HEK293 (cell line): ENCODE data around the gene PCID2.

Experiments
- CTCF ChIA-PET: fragments of 350-600 bp; formaldehyde crosslinking; extraction: SDS; loops from one replicate; lab custom pipeline; 2021; ENCODE audit warnings: antibody characterized with exemption; lab: Yijun Ruan, JAX
- POLR2A ChIA-PET: fragments of 300-600 bp; formaldehyde crosslinking; extraction: SDS; loops from one replicate; lab custom pipeline; 2020; ENCODE audit warnings: antibody characterized with exemption, inconsistent platforms; lab: Yijun Ruan, JAX
- H3K27ac ChIP-seq: fragments of 200-500 bp; sonication (Bioruptor generic); 2 replicates; pipeline ENCODE4 v1.5.1; 2014; ENCODE audit warnings: low read depth, low read length, control low read depth, inconsistent platforms; ENCODE audit errors: extremely low read depth
- H3K36me3 ChIP-seq, 2 experiments: fragments of 200-500 bp in 1 of 2; sonication (Bioruptor generic) in 1 of 2; 1 replicate in 1 of 2; 2 replicates in 1 of 2; pipeline ENCODE4 v1.5.1; 2014 to 2017; ENCODE audit warnings: inconsistent platforms in 2 of 2, low read length in 2 of 2; ENCODE audit not compliant: control insufficient read depth in 2 of 2, insufficient read depth in 1 of 2
- H3K4me1 ChIP-seq: fragments of 200-500 bp; sonication (Bioruptor generic); 2 replicates; pipeline ENCODE4 v1.5.1; 2014; ENCODE audit warnings: mild to moderate bottlenecking, low read length, inconsistent platforms; ENCODE audit not compliant: control insufficient read depth, insufficient read depth
- H3K4me3 ChIP-seq: 2 replicates; pipeline ENCODE4 v1.5.1; 2011; ENCODE audit warnings: low read depth, mild to moderate bottlenecking, control low read depth, low read length, moderate library complexity
- H3K9me3 ChIP-seq: fragments of 200-500 bp; sonication (Bioruptor generic); 2 replicates; pipeline ENCODE4 v1.5.1; 2014; ENCODE audit warnings: low read depth, low read length, inconsistent platforms; ENCODE audit not compliant: control insufficient read depth, insufficient read depth
- EGR2 ChIP-seq: fragments of 450-650 bp; formaldehyde crosslinking; IDR thresholded peaks from 2 replicates; pipeline ENCODE4 v1.5.1; 2016; ENCODE audit warnings: low read depth, missing biosample characterization, missing genetic modification characterization
- KLF16 ChIP-seq: fragments of 450-650 bp; formaldehyde crosslinking; IDR thresholded peaks from 2 replicates; pipeline ENCODE4 v1.5.1; 2017; ENCODE audit warnings: missing biosample characterization, missing genetic modification characterization
- SALL2 ChIP-seq: fragments of 450-650 bp; formaldehyde crosslinking; IDR thresholded peaks from 2 replicates; pipeline ENCODE4 v1.5.0; 2017; ENCODE audit warnings: missing biosample characterization, mild to moderate bottlenecking, missing genetic modification characterization, borderline replicate concordance
- ZBTB20 ChIP-seq: fragments of 450-650 bp; formaldehyde crosslinking; IDR thresholded peaks from 2 replicates; pipeline ENCODE4 v1.5.1; 2016; ENCODE audit warnings: missing biosample characterization, missing genetic modification characterization
- ZEB2 ChIP-seq: fragments of 450-650 bp; formaldehyde crosslinking; IDR thresholded peaks from 2 replicates; pipeline ENCODE4 v1.5.1; 2016; ENCODE audit warnings: missing biosample characterization, missing genetic modification characterization
- ZFHX2 ChIP-seq: fragments of 450-650 bp; formaldehyde crosslinking; conservative IDR thresholded peaks from 2 replicates; pipeline ENCODE4 v1.5.1; 2016; ENCODE audit warnings: missing biosample characterization, missing genetic modification characterization
- ZFP69B ChIP-seq: fragments of 450-650 bp; formaldehyde crosslinking; IDR thresholded peaks from 2 replicates; pipeline ENCODE4 v1.5.1; 2016; ENCODE audit warnings: missing biosample characterization, missing genetic modification characterization
- ZIC2 ChIP-seq: fragments of 450-650 bp; formaldehyde crosslinking; IDR thresholded peaks from 2 replicates; pipeline ENCODE4 v1.5.1; 2016; ENCODE audit warnings: missing biosample characterization, missing genetic modification characterization
- ZNF10 ChIP-seq: fragments of 450-650 bp; formaldehyde crosslinking; IDR thresholded peaks from 2 replicates; pipeline ENCODE4 v1.5.1; 2017; ENCODE audit warnings: missing biosample characterization, missing genetic modification characterization
- ZNF341 ChIP-seq: fragments of 450-650 bp; formaldehyde crosslinking; IDR thresholded peaks from 2 replicates; pipeline ENCODE4; 2016; ENCODE audit warnings: low read depth, missing biosample characterization, missing genetic modification characterization
- ZNF354C ChIP-seq: fragments of 450-650 bp; formaldehyde crosslinking; IDR thresholded peaks from 2 replicates; pipeline ENCODE4 v1.5.1; 2016; ENCODE audit warnings: missing biosample characterization, missing genetic modification characterization, low read depth, borderline replicate concordance
- ZNF426 ChIP-seq: fragments of 450-650 bp; formaldehyde crosslinking; IDR thresholded peaks from 2 replicates; pipeline ENCODE4 v1.5.1; 2017; ENCODE audit warnings: missing biosample characterization, missing genetic modification characterization, mild to moderate bottlenecking, inconsistent platforms, moderate library complexity
- ZNF510 ChIP-seq: fragments of 450-650 bp; formaldehyde crosslinking; IDR thresholded peaks from 2 replicates; pipeline ENCODE4 v1.5.1; 2018; ENCODE audit warnings: mild to moderate bottlenecking, missing genetic modification characterization, missing biosample characterization; ENCODE audit not compliant: insufficient replicate concordance
- ZNF529 ChIP-seq: fragments of 450-650 bp; formaldehyde crosslinking; IDR thresholded peaks from 2 replicates; pipeline ENCODE4 v1.5.1; 2017; ENCODE audit warnings: missing genetic modification characterization, missing biosample characterization; ENCODE audit not compliant: insufficient replicate concordance
- ZNF654 ChIP-seq: fragments of 450-650 bp; formaldehyde crosslinking; IDR thresholded peaks from 2 replicates; pipeline ENCODE4 v1.5.1; 2016; ENCODE audit warnings: low read depth, missing biosample characterization, missing genetic modification characterization
- ZNF843 ChIP-seq: fragments of 450-650 bp; formaldehyde crosslinking; IDR thresholded peaks from 2 replicates; pipeline ENCODE4 v1.5.1; 2016; ENCODE audit warnings: missing biosample characterization, missing genetic modification characterization
- TF ChIP-seq, protein P1 (sequence below): fragments of 450-650 bp; formaldehyde crosslinking; IDR thresholded peaks from 2 replicates; pipeline ENCODE4 v1.5.1; 2016; ENCODE audit warnings: missing biosample characterization, missing genetic modification characterization, low read depth
- TF ChIP-seq, protein P2 (sequence below): fragments of 450-650 bp; formaldehyde crosslinking; IDR thresholded peaks from 2 replicates; pipeline ENCODE4 v1.5.1; 2016; ENCODE audit warnings: missing biosample characterization, missing genetic modification characterization
- TF ChIP-seq, protein P3 (sequence below): fragments of 450-650 bp; formaldehyde crosslinking; IDR thresholded peaks from 2 replicates; pipeline ENCODE4 v1.5.1; 2016; ENCODE audit warnings: missing biosample characterization, missing genetic modification characterization
- TF ChIP-seq, protein P4 (sequence below): fragments of 450-650 bp; formaldehyde crosslinking; IDR thresholded peaks from 2 replicates; pipeline ENCODE4 v1.5.1; 2017; ENCODE audit warnings: missing biosample characterization, missing genetic modification characterization
- TF ChIP-seq, protein P5 (sequence below): fragments of 450-650 bp; formaldehyde crosslinking; IDR thresholded peaks from 2 replicates; pipeline ENCODE4 v1.5.1; 2016; ENCODE audit warnings: missing biosample characterization, missing genetic modification characterization

Gene PCID2

DNA sequence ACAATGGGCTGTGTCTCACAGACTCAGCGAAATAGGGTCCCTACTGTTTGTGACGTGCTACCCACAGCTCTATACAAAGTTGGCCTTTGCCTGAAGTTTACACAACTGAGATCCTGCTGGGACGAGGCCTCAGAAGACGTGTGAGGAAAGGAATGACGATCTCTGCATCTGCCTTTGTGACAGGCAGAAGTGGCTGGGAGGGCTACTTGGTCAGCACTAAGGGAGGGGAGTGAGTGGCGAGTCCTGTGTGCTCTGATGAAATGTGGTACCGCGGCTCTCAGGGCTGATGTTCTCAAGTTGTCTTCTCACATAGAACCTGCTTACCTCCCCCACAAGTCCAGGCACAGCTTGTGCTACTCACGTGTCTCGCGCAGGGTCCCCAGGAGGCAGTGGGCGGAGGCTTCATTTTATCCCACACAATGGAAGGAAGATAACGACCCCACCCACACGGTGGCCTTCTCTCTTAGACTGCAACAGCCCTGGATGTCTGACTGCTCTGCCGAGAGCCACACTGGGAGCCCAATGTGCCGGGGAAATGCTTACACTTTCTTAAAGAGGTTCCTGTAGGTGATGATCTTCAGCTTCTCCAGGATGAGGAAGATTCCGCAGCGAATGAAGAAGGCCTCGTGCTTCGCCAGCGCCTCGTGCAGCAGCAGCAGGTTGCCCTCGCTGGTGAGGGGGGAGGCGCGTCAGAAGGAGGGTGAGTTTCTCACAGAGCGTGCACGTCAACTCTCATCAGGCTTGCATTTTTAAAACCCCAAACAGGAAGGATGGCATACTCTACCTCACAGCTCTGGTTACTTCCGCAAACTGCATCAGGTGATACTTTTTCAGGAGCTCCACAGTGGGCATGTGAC, 28.9 kb downstream of the PCID2 start:
- peaks cover 4 to 82% of the 10 kb centered on the region in 2 experiments; a peak in 2 of 3 replicates for H3K36me3 ChIP-seq
- POLR2A ChIA-PET = no interaction called here
- CTCF ChIA-PET = interaction anchor here (0.6 to 0.9 kb wide), 3 partner anchors 14 to 41 kb away, joined by 3 to 5 read pairs (median 4); no protein-coding TSS in a partner anchor

DNA sequence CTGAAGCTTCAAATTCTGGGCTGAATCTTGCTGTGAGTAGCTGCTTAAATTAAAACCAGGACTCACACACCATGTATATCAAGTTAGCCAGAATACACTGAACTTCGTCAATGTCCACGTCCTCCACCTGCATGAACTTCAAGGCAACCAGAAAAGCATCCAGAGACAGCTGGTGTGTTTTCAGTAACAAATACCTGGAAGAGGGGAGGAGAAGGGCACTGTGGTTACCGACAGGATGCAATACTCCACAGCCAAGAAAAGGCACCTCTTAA, 29.6 kb downstream of the PCID2 start:
- CTCF ChIA-PET = interaction anchor here (0.6 to 0.9 kb wide), 2 partner anchors 18 to 41 kb away, joined by 4 to 5 read pairs; no protein-coding TSS in a partner anchor
- TF ChIP-seq, protein P1, sequence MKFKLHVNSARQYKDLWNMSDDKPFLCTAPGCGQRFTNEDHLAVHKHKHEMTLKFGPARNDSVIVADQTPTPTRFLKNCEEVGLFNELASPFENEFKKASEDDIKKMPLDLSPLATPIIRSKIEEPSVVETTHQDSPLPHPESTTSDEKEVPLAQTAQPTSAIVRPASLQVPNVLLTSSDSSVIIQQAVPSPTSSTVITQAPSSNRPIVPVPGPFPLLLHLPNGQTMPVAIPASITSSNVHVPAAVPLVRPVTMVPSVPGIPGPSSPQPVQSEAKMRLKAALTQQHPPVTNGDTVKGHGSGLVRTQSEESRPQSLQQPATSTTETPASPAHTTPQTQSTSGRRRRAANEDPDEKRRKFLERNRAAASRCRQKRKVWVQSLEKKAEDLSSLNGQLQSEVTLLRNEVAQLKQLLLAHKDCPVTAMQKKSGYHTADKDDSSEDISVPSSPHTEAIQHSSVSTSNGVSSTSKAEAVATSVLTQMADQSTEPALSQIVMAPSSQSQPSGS (tag by site-specific recombination) = no peak
- TF ChIP-seq ZNF843 (tag by site-specific recombination) (no peak), ZNF426 (tag by site-specific recombination) (no peak)
- POLR2A ChIA-PET = no interaction called here
- H3K9me3 ChIP-seq = no peaks in the 10 kb centered on the region
- H3K4me3 ChIP-seq = no peak overlapping the region
- H3K27ac ChIP-seq = no peak overlapping the region
- no peaks in the 10 kb centered on the region for H3K4me1 ChIP-seq
- peaks cover 4 to 80% of the 10 kb centered on the region in 2 experiments; a peak in 2 of 3 replicates for H3K36me3 ChIP-seq

More for the DNA sequence above, 28.9 kb downstream of the PCID2 start:
- no peaks in the 10 kb centered on the region for H3K4me1 ChIP-seq
- no peak overlapping the region for H3K4me3 ChIP-seq
- H3K9me3 ChIP-seq = no peaks in the 10 kb centered on the region
- H3K27ac ChIP-seq = no peak overlapping the region
- TF ChIP-seq ZNF10 (tag by site-specific recombination) = no peak
- peak; percentile 92 for TF ChIP-seq ZFHX2 (tag by site-specific recombination)
- TF ChIP-seq ZNF341 (tag by site-specific recombination) = no peak
- TF ChIP-seq, protein P2, sequence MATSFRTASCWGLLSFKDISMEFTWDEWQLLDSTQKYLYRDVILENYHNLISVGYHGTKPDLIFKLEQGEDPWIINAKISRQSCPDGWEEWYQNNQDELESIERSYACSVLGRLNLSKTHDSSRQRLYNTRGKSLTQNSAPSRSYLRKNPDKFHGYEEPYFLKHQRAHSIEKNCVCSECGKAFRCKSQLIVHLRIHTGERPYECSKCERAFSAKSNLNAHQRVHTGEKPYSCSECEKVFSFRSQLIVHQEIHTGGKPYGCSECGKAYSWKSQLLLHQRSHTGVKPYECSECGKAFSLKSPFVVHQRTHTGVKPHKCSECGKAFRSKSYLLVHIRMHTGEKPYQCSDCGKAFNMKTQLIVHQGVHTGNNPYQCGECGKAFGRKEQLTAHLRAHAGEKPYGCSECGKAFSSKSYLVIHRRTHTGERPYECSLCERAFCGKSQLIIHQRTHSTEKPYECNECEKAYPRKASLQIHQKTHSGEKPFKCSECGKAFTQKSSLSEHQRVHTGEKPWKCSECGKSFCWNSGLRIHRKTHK (tag by site-specific recombination) = no peak
- TF ChIP-seq EGR2 (tag by site-specific recombination) = peak; percentile 92
- TF ChIP-seq, protein P3, sequence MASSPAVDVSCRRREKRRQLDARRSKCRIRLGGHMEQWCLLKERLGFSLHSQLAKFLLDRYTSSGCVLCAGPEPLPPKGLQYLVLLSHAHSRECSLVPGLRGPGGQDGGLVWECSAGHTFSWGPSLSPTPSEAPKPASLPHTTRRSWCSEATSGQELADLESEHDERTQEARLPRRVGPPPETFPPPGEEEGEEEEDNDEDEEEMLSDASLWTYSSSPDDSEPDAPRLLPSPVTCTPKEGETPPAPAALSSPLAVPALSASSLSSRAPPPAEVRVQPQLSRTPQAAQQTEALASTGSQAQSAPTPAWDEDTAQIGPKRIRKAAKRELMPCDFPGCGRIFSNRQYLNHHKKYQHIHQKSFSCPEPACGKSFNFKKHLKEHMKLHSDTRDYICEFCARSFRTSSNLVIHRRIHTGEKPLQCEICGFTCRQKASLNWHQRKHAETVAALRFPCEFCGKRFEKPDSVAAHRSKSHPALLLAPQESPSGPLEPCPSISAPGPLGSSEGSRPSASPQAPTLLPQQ (tag by site-specific recombination) = no peak
- TF ChIP-seq ZIC2 = peak; percentile 64
- no peak for TF ChIP-seq ZNF510

DNA sequence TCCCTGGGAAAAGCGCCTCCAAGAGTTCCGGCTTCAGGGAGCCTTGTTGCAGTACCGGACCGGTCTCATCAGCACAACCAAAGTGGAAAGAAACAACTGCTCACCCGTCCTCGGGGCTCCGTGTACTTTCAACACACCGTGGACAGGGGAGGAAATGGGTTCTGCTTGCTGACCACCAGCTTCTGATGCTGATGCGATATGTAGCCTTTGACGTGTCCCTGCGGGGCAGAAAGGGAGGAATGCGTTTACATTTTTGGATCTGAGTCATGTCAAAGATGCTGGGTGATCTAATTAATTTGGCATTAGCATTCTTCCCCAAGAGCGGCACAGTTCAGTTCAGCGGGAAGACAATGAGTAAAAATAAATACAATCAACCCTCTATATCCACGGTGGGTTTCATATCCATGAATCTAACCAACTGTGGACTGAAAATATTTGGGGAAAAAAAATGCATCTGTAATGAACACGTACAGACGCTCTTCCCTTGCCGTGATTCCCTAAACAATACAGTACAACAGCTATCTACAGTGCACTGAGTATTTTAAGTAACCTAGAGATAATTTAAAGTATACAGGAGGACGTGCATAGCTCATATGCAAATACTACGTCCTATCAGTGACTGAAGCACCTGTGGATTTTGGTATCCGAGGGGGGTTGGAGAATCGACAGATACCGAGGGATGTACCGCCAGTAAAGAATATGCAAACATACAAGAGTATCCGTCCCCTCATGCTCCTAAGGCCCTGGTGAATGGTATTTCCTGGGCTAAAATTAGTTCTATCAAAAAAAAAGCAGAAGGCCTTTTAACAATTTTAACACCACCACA, 30.2 kb downstream of the PCID2 start:
- H3K4me3 ChIP-seq = no peak overlapping the region
- POLR2A ChIA-PET = no interaction called here
- no peaks in the 10 kb centered on the region for H3K9me3 ChIP-seq
- CTCF ChIA-PET = interaction anchor here (0.6 to 0.9 kb wide), 2 partner anchors 19 to 42 kb away, joined by 4 to 5 read pairs; no protein-coding TSS in a partner anchor
- H3K36me3 ChIP-seq = peaks cover 4 to 77% of the 10 kb centered on the region in 2 experiments; a peak in 2 of 3 replicates
- no peaks in the 10 kb centered on the region for H3K4me1 ChIP-seq
- no peak overlapping the region for H3K27ac ChIP-seq
- TF ChIP-seq, protein P4, sequence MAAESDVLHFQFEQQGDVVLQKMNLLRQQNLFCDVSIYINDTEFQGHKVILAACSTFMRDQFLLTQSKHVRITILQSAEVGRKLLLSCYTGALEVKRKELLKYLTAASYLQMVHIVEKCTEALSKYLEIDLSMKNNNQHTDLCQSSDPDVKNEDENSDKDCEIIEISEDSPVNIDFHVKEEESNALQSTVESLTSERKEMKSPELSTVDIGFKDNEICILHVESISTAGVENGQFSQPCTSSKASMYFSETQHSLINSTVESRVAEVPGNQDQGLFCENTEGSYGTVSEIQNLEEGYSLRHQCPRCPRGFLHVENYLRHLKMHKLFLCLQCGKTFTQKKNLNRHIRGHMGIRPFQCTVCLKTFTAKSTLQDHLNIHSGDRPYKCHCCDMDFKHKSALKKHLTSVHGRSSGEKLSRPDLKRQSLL = no peak
- TF ChIP-seq ZNF654 (tag by site-specific recombination) (no peak), KLF16 (tag by site-specific recombination) (no peak), SALL2 (tag by site-specific recombination) (no peak), ZEB2 (tag by site-specific recombination) (no peak), ZBTB20 (no peak), ZNF529 (no peak), ZFP69B (tag by site-specific recombination) (no peak), ZNF354C (tag by site-specific recombination) (no peak)
- TF ChIP-seq, protein P5, sequence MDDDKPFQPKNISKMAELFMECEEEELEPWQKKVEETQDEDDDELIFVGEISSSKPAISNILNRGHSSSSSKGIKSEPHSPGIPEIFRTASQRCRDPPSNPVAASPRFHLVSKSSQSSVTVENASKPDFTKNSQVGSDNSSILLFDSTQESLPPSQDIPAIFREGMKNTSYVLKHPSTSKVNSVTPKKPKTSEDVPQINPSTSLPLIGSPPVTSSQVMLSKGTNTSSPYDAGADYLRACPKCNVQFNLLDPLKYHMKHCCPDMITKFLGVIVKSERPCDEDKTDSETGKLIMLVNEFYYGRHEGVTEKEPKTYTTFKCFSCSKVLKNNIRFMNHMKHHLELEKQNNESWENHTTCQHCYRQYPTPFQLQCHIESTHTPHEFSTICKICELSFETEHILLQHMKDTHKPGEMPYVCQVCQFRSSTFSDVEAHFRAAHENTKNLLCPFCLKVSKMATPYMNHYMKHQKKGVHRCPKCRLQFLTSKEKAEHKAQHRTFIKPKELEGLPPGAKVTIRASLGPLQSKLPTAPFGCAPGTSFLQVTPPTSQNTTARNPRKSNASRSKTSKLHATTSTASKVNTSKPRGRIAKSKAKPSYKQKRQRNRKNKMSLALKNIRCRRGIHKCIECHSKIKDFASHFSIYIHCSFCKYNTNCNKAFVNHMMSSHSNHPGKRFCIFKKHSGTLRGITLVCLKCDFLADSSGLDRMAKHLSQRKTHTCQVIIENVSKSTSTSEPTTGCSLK (tag by site-specific recombination) = no peak
